Hepatocyte (in vitro differentiated cells): Measurements from ENCODE around the gene NADK2.

Source experiments
- CTCF ChIP-seq: fragments of 200-600 bp; sonication (generic); IDR thresholded peaks from 2 replicates; pipeline ENCODE4 v1.5.1; 2016; ENCODE audit warnings: antibody characterized with exemption, mild to moderate bottlenecking; ENCODE audit not compliant: poor library complexity
- EZH2 ChIP-seq: fragments of 200-600 bp; sonication (generic); IDR thresholded peaks from 2 replicates; pipeline ENCODE4 v1.6.1; 2016; ENCODE audit warnings: antibody characterized with exemption, mild to moderate bottlenecking, borderline replicate concordance

GRCh38 chr5:36214436-36214835, 27.3 kb downstream of the NADK2 start:
- TF ChIP-seq EZH2 (no peak), CTCF (peak; percentile 19)
